GM12891 (cell line): ENCODE results near the gene CALML5.

Experiments
- DNase-seq: peaks from one replicate; pipeline ENCODE4 v3.0.0; 2011; ENCODE audit warnings: low spot score; ENCODE audit not compliant: insufficient read length
- FAIRE-seq: peaks from 2 replicates; lab custom pipeline; 2011; peaks lifted over from hg19 to GRCh38; lab: Jason Lieb, UNC
- PAX5 ChIP-seq: IDR thresholded peaks from 2 replicates; pipeline ENCODE4 v1.6.1; 2011; ENCODE audit warnings: low read length, moderate library complexity, mild to moderate bottlenecking; ENCODE audit not compliant: insufficient read depth, severe bottlenecking
- POLR2A ChIP-seq: IDR thresholded peaks from 2 replicates; pipeline ENCODE4 v1.6.1; 2011; ENCODE audit warnings: low read depth, low read length, control low read depth
- POLR2AphosphoS5 ChIP-seq: IDR thresholded peaks from 2 replicates; pipeline ENCODE4 v1.6.1; 2011; ENCODE audit warnings: low read depth, low read length, control low read depth
- POU2F2 ChIP-seq: IDR thresholded peaks from 2 replicates; pipeline ENCODE4 v1.6.1; 2011; ENCODE audit warnings: low read depth, mild to moderate bottlenecking, control low read depth, low read length, moderate library complexity
- SPI1 ChIP-seq: IDR thresholded peaks from 2 replicates; pipeline ENCODE4 v1.6.1; 2011; ENCODE audit warnings: low read depth, low read length, control low read depth
- TAF1 ChIP-seq: IDR thresholded peaks from 2 replicates; pipeline ENCODE4 v1.6.1; 2011; ENCODE audit warnings: low read depth, low read length, control low read depth

Gene CALML5

GRCh38 chr10:5462841-5463293 lies 36.5 kb downstream of the CALML5 start:
- DNase-seq: no peak
- TF ChIP-seq TAF1 (no peak), POU2F2 (no peak), POLR2A (no peak), POLR2AphosphoS5 (no peak), SPI1 (no peak)
- no peak for FAIRE-seq

GRCh38 chr10:5461914-5462840 lies 37.2 kb downstream of the CALML5 start:
- FAIRE-seq: no peak
- DNase-seq: no peak
- TF ChIP-seq SPI1: no peak

- no peak for DNase-seq
- no peak for FAIRE-seq
- TF ChIP-seq POLR2AphosphoS5 (no peak), PAX5 (no peak), SPI1 (no peak), POU2F2 (no peak), TAF1 (no peak), POLR2A (no peak)
Observed at GRCh38 chr10:5461203-5461588, 38.2 kb downstream of the CALML5 start.

- FAIRE-seq: no peak
- no peak for DNase-seq
- no peak for TF ChIP-seq SPI1
- no peak for TF ChIP-seq POLR2AphosphoS5
- TF ChIP-seq TAF1: no peak
- TF ChIP-seq POLR2A: no peak
- TF ChIP-seq PAX5: no peak
- TF ChIP-seq POU2F2: no peak
Observed at GRCh38 chr10:5460468-5461202, 38.7 kb downstream of the CALML5 start.

- TF ChIP-seq TAF1: no peak
- no peak for TF ChIP-seq POLR2A
- TF ChIP-seq POLR2AphosphoS5: no peak
- TF ChIP-seq PAX5: no peak
- no peak for TF ChIP-seq POU2F2
- TF ChIP-seq SPI1: no peak
- DNase-seq (no peak), FAIRE-seq (no peak)
Observed at GRCh38 chr10:5458949-5459747, 40.2 kb downstream of the CALML5 start.

- TF ChIP-seq SPI1 (no peak), PAX5 (no peak), POU2F2 (no peak), POLR2AphosphoS5 (no peak), TAF1 (no peak), POLR2A (no peak)
- DNase-seq (no peak), FAIRE-seq (no peak)
Observed at GRCh38 chr10:5458425-5458824, 40.9 kb downstream of the CALML5 start.

- no peak for FAIRE-seq
- TF ChIP-seq POLR2A: no peak
- no peak for TF ChIP-seq TAF1
- TF ChIP-seq SPI1: no peak
- TF ChIP-seq PAX5: no peak
- no peak for TF ChIP-seq POU2F2
- TF ChIP-seq POLR2AphosphoS5: no peak
- DNase-seq: no peak
Observed at GRCh38 chr10:5457741-5458140, 41.6 kb downstream of the CALML5 start.

GRCh38 chr10:5456563-5456962 lies 42.8 kb downstream of the CALML5 start:
- no peak for DNase-seq
- TF ChIP-seq POU2F2 (no peak), PAX5 (no peak), POLR2AphosphoS5 (no peak), POLR2A (no peak)
- FAIRE-seq: no peak

- TF ChIP-seq POLR2AphosphoS5: no peak
- no peak for TF ChIP-seq POLR2A
- TF ChIP-seq POU2F2: no peak
- no peak for DNase-seq
Observed at GRCh38 chr10:5453749-5454489, 45.5 kb downstream of the CALML5 start.

More at GRCh38 chr10:5453749-5454489, 45.5 kb downstream of the CALML5 start:
- FAIRE-seq: no peak
